UCSD-AML1 (cell line): ENCODE measurements around the gene CPLX4.

ENCODE experiments used
- DNase-seq: peaks from one replicate; lab custom pipeline; 2025; ENCODE audit not compliant: unreplicated experiment; lab: John Stamatoyannopoulos, UW

Gene CPLX4

GRCh38 chr18:59308248-59308937, 10.1 kb downstream of the CPLX4 start:
- DNase-seq = peak; percentile 76

DNA sequence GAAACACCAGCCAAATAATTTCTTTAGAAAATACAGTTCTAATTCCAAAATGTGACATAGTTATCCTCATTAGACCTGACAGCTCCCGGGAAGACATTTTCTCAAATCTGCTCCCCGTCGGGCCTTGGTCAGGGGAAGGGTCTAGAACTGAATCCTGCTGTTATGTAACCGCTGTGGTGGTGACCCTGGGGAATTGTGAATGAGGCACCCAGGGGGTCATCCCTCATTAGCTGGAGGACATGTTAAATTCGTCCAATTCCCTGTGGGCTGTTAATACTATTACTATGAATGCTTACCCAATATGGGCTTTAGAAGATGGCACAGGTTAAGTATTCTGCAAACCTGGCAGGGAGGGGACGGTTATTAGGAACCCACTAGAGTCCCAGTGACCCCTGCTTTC, 11.8 kb downstream of the CPLX4 start:
- DNase-seq = no peak

GRCh38 chr18:59305295-59305694, 13.2 kb downstream of the CPLX4 start:
- DNase-seq = no peak

GRCh38 chr18:59303656-59304195, 14.7 kb downstream of the CPLX4 start:
- no peak for DNase-seq

DNA sequence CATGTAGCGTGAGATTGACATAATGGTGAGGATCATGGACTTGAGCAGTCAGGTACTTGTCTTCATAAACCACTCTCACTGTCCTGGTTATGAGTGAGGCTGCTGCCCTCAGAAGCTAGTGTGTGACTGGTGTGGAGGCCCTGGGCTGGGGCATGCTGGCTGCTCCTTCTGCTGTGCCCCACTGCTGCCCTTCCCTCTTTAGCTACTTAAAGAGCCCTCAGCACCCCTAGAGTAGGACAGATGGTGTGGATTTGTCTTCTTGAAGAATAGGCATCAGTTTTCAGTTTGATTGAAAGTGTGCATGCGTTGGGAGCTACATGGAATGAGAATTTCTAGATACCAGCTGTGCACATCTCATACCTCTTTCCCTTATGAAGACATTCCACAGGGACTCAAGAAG, 15.4 kb downstream of the CPLX4 start:
- no peak for DNase-seq

DNA sequence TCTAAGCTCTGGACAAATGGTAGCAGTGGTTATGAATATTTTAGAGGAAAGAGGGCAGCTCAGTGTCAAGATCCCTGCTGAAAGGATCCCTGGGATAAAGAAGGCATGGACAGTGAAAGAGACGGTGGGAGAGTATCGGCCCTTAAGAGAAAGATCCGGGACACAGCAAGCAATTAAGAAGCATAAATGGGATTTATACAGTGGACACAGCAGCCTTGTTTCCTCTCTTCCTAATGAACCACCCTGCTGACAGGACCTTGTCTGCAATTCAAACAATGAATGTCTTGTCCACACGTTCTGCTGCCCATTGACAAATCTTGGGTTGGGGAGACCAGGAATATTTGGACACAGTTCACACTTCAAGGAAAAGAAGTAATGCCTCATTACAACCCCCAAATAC, 16.5 kb downstream of the CPLX4 start:
- no peak for DNase-seq

DNA sequence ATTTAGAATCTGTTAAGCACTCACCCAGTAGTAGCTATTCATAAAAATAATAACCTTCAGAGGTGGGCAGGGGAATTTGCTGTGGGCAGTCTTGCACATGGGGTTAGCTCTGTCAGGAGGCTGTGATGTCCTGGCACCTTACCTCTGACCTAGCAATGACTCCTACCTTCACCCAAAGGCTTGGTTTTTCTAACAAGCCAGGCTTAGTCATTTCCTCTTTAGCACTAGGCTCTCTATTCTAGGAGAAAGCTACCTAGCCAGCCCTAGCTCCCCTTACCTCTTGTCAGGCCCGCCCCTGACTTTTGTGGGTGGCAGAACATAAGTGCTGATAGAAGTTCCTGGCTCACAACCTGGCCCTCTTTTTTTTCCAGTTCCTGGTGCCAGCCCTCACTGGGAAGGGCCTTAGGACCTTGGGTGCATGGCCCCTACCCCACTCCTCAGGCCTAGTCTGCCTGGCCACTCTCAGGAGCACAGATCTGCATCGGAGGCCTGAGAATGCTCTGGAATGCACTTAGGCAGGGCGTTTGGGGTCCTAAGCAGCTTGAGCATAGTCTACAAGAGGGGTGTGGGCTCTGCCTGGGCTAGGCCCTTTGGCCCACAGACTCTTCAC, 17.7 kb downstream of the CPLX4 start:
- no peak for DNase-seq

DNA sequence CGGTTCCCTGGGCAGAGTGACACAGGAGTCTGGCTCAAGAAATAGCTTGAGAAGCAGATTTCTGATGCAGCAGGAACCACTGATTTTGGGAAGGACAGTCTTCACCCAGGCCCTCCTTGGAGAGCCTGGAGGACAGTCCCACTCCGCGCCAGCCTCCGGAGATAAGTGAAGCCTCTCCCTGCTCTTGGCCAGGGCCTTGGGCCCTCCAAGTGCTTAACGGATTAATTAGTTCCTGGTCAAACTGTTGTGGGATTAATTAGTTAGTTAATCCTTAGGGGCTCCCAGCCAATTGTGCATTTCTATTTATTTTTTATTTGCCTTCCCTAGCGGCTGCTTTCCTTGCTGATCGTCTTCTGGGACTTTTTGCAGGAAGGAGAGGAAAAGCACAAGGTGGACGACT, 19.6 kb downstream of the CPLX4 start:
- no peak for DNase-seq

DNA sequence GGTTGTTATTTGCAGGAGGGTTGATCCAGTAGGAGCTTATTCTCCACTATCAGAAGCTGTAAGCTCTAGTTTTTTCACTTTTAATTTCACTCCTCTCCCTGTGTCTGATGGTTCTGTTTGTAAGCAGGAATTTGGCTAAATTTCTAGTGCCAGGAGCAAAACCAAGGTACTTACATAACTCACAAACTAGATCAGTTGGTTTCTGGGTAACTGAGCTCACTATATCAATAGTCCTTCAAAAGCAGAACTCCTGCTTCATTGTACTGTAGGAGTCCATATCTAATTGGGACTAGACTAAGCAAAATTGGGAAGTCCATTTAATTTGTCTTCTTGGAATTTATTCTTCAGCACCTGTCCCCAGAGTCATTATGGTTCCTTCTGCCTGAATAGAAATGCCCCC, 25.1 kb downstream of the CPLX4 start:
- no peak for DNase-seq

- DNase-seq = no peak
These were observed 32.1 kb downstream of the CPLX4 start for GRCh38 chr18:59286341-59286740.

DNA sequence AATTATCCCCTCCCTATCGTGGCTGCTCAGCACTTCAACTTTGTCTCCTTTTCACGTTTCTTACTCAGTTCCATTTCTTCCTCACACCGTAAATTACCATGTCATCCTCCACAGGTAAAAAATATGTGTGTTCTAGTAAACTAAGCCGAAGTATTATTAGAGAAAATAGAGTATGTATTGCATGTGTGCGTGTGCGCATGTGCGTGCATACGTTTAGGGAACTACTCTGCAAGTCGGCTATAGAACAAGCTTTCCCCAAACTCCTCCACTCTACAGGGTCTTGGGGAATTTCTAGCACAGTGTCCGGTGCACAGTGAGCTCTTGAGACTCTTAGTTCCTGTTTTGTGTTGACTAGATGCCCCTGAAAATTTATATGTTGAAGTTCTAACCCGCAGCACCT, 36.1 kb downstream of the CPLX4 start:
- DNase-seq = no peak

GRCh38 chr18:59279722-59280121, 38.7 kb downstream of the CPLX4 start:
- DNase-seq = no peak

GRCh38 chr18:59279193-59279592, 39.3 kb downstream of the CPLX4 start:
- DNase-seq = no peak

GRCh38 chr18:59278793-59279192, 39.7 kb downstream of the CPLX4 start:
- DNase-seq = no peak

GRCh38 chr18:59276047-59276446, 42.4 kb downstream of the CPLX4 start:
- no peak for DNase-seq

- no peak for DNase-seq
These were observed 43.0 kb downstream of the CPLX4 start for GRCh38 chr18:59275406-59275949.

DNA sequence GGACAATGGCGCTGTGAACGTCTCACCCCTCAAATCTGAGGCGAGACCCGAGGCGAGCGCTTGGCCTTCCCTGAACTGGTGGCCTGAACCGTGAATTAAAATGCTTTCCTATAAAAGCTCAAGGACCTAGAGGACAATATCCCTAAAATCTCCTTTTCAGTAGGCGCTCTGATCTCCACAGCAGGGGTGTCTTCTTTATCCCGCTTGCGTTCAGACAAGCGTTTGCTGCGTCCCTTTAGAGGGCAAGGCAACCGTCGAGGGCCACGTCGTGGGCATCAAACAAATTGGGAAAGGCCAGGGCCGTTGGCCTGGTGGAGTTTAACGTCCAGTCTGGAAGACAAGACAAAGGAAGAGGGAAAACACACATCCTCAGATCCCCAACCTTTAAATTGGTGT, 43.9 kb downstream of the CPLX4 start:
- DNase-seq = no peak

- DNase-seq = no peak
These were observed 44.5 kb downstream of the CPLX4 start for GRCh38 chr18:59273759-59274532.

DNA sequence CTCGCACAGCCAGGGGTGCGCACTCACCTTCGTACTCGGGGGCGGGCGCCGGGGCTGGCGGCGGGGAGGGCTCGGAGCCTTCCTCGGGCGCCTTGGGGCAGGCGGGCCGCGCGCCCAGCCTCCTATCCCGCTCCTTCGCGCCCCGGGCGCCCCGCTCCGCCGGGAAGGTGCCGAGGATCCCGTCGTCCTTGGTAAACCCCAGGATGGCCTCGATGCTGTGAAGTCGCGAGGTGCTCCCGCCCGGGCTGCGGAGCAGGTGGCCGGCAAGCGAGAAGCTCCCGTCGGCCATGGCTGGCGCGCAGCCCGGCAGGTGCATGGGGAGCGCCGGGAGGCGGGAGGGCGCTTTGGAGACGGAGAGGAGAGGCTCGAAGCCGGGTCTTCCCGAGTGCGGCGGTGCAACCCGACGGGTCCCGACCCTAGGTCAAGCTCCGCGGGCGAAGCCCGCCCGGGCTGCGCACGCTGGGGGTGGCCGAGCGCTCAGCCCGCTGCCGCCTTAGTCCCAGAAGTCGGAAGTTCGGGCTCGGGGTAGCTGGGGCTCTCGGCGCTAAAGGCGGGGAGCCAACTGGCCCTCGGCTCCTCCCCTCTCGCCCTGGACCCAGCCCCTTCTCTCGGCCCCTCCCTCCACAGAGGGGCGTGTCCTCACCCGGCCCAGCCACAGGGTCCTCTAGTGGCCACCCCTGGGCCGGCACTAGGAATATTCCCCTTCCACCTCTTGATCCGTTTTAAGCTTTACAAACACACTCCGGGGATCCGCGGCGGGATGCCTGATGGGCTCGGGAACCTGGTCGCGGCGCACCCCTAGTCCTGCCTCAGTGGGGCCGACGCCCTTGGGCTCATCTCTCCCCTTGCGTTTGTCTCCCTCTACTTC, 45.3 kb downstream of the CPLX4 start, which contains the start of gene RAX:
Gene RAX, minus strand, starts transcription at position 564 of the 868 bp plus-strand sequence. Its CDS starts 248 bp downstream, at position 316.
- no peak for DNase-seq

DNA sequence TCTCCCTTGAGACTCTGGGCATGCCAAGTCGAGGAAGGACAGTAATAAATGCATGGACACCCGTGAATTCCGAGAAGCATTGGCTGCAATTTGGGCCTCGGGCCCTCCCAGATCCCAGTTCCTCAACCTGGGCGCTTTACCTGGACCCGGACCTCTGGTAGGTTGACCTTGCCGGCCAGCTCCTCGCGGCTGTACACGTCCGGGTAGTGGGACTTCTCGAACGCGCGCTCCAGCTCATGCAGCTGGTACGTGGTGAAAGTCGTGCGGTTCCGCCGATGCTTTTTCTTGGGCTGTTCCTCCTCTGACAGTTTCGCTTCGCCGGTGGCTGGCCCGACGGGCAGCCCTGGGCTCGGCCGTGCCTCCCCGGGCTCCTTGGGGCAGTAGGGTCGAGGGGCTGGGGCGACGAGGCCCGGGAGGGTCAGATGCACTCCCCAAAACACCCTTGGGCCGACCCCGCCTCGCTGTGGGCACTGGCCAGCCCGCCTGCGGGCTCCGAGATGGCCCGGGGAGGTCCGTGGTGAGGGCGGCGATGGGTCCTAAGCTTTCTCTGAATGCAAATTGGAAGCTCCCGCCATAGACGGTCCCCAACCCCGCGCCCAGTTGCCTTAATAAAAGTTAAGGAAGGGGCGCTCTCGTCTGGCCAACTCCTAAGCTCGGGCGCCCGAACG, 46.1 kb downstream of the CPLX4 start:
- no peak for DNase-seq
